HepG2 (cell line): ENCODE data around the gene SLC35F1. TPM values are rescaled to one million over a fixed set of nuclear protein-coding genes. Genes with fewer than 3 reads are reported as not detected.

ENCODE experiments used
- ATAC-seq: fragments of 200-7000 bp; cut with Tn5 transposase; 3 replicates; pipeline ENCODE4 v1.9.1; 2020; ENCODE audit warnings: mild to moderate bottlenecking, moderate library complexity
- BruUV-seq: library from RNA; stranded (reverse); fragments of 400-500 nt; replicated peaks from 2 replicates; lab custom pipeline; 2021; lab: Mats Ljungman, UMichigan
- CTCF ChIA-PET: fragments of 300-600 bp; formaldehyde crosslinking; extraction: SDS; loops from one replicate; lab custom pipeline; 2021; ENCODE audit warnings: low total read pairs, inconsistent platforms, low intra/inter-chr PET ratio; lab: Yijun Ruan, JAX
- POLR2A ChIA-PET: fragments of 350-600 bp; sonication (Branson Sonifier 250); formaldehyde crosslinking; loops from one replicate; lab custom pipeline; 2020; ENCODE audit warnings: antibody characterized with exemption, inconsistent platforms; lab: Yijun Ruan, JAX
- DNase-seq: peaks from one replicate; pipeline ENCODE4 v3.0.0-alpha.2; 2015; ENCODE audit warnings: low spot score
- FAIRE-seq: peaks from 3 replicates; lab custom pipeline; 2011; peaks lifted over from hg19 to GRCh38; lab: Jason Lieb, UNC
- H2AFZ ChIP-seq: one replicate; pipeline ENCODE4 v1.6.1; 2011; ENCODE audit warnings: low read length, inconsistent platforms
- H3K27ac ChIP-seq: fragments of 300-600 bp; 3 replicates; pipeline ENCODE4 v1.8.0; 2011; ENCODE audit warnings: mixed run types, mild to moderate bottlenecking, mixed read lengths, low read length, inconsistent platforms; ENCODE audit not compliant: insufficient read depth; ENCODE audit errors: extremely low read length
- H3K27me3 ChIP-seq, 2 experiments: fragments of 200-600 bp in 1 of 2; 2 replicates in 1 of 2; 3 replicates in 1 of 2; pipeline versions ENCODE4 v1.6.0 to v1.8.0; 2011; ENCODE audit warnings: low read length in 2 of 2, mild to moderate bottlenecking in 2 of 2, moderate library complexity in 2 of 2, inconsistent platforms in 1 of 2; ENCODE audit not compliant: insufficient read depth in 2 of 2, control insufficient read depth in 1 of 2
- H3K36me3 ChIP-seq, 2 experiments: fragments of 200-600 bp in 1 of 2; replicated peaks in 1 of 2; 2 replicates in 1 of 2; 3 replicates in 1 of 2; pipeline versions ENCODE4 v1.5.1 to v1.8.0; 2011; ENCODE audit warnings: low read length in 2 of 2, inconsistent platforms in 1 of 2; ENCODE audit not compliant: insufficient read depth in 2 of 2, control insufficient read depth in 1 of 2
- H3K4me1 ChIP-seq: 2 replicates; pipeline ENCODE4 v1.5.1; 2012; ENCODE audit warnings: low read length, inconsistent platforms; ENCODE audit not compliant: insufficient read depth
- H3K4me2 ChIP-seq: 2 replicates; pipeline ENCODE4 v1.6.0; 2011; ENCODE audit warnings: low read depth, low read length, inconsistent platforms
- H3K4me3 ChIP-seq, 3 experiments: fragments of 200-600 bp in 1 of 3; sonication (generic), shearing (Covaris generic) in 1 of 3; replicated peaks in 1 of 3; 2 replicates each; pipeline ENCODE4 v1.5.1; 2011 to 2016; ENCODE audit warnings: low read length in 3 of 3, inconsistent platforms in 2 of 3, low read depth in 2 of 3, mild to moderate bottlenecking in 2 of 3, control low read depth in 1 of 3, mixed read lengths in 1 of 3; ENCODE audit not compliant: insufficient read depth in 1 of 3
- H3K79me2 ChIP-seq: one replicate; pipeline ENCODE4 v1.6.1; 2011; ENCODE audit warnings: low read length, inconsistent platforms; ENCODE audit not compliant: insufficient read depth
- H3K9ac ChIP-seq: 2 replicates; pipeline ENCODE4 v1.6.0; 2011; ENCODE audit warnings: mild to moderate bottlenecking, low read depth, low read length, inconsistent platforms; ENCODE audit not compliant: insufficient read depth
- H3K9me3 ChIP-seq: 2 replicates; pipeline ENCODE4 v1.5.1; 2012; ENCODE audit warnings: mild to moderate bottlenecking, low read length
- H4K20me1 ChIP-seq: 2 replicates; pipeline ENCODE4 v1.6.0; 2011; ENCODE audit warnings: inconsistent platforms, mild to moderate bottlenecking, low read length, moderate library complexity; ENCODE audit not compliant: insufficient read depth
- ATAD3A ChIP-seq: sonication (generic); formaldehyde crosslinking; IDR thresholded peaks from 2 replicates; pipeline ENCODE4 v1.4.0; 2020; ENCODE audit warnings: missing genetic modification reagents
- HOMEZ ChIP-seq: IDR thresholded peaks from 2 replicates; pipeline ENCODE4 v1.6.1; 2016; ENCODE audit warnings: low read depth
- PAX8 ChIP-seq: sonication (generic); formaldehyde crosslinking; IDR thresholded peaks from 2 replicates; pipeline ENCODE4 v1.8.0; 2022; ENCODE audit warnings: mild to moderate bottlenecking, missing genetic modification reagents, borderline replicate concordance
- ZNF563 ChIP-seq: sonication (generic); formaldehyde crosslinking; IDR thresholded peaks from 2 replicates; pipeline ENCODE4 v1.8.0; 2022; ENCODE audit warnings: mild to moderate bottlenecking, moderate library complexity, missing genetic modification reagents
- ZNF574 ChIP-seq: sonication (generic); formaldehyde crosslinking; IDR thresholded peaks from 2 replicates; pipeline ENCODE4 v1.4.0; 2020; ENCODE audit warnings: missing genetic modification reagents
- ZNF703 ChIP-seq: sonication (generic); formaldehyde crosslinking; IDR thresholded peaks from 2 replicates; pipeline ENCODE4 v1.5.1; 2020; ENCODE audit warnings: missing genetic modification reagents, mild to moderate bottlenecking, moderate library complexity, borderline replicate concordance
- ZNF816 ChIP-seq: sonication (generic); formaldehyde crosslinking; IDR thresholded peaks from 2 replicates; pipeline ENCODE4 v1.8.0; 2022; ENCODE audit warnings: missing genetic modification reagents, mild to moderate bottlenecking, borderline replicate concordance
- WGBS: methylation state at CpG from one replicate; pipeline ENCODE4 v1.1.6; 2017; ENCODE audit warnings: low lambda C conversion rate; 5-methylcytosine and 5-hydroxymethylcytosine counted together
- in situ Hi-C: cut with HindIII; loops from 2 replicates; pipeline ENCODE4 v1.10.0; 2017; ENCODE audit warnings: low pct_unique_long_range_greater_than_20kb; ENCODE audit not compliant: extremely low pct_ligation_motif_present
- intact Hi-C: fragments of 100-400 bp; cut with micrococcal nuclease; formaldehyde crosslinking; loops from one replicate; pipeline ENCODE4 v1.10.0; 2022; ENCODE audit not compliant: unreplicated experiment
- polyA plus RNA-seq, 8 experiments: library from polyadenylated mRNA; depleted of rRNA in 3 of 8; stranded (reverse) in 7 of 8; unstranded in 1 of 8; fragments of >200 nt; fragmentation: Illumina TruSeq in 4 of 8; extraction: Trizol in 4 of 8; gene quantifications; 2 replicates each; pipeline versions ENCODE4 v1.2.1 to v1.2.3, GENCODE V29; 2011 to 2016; ENCODE audit warnings: low read depth in 4 of 8, missing spikeins in 1 of 8, mixed read lengths in 1 of 8; ENCODE audit not compliant: insufficient read depth in 1 of 8
- total RNA-seq, 5 experiments: library from RNA; depleted of rRNA; stranded (reverse); fragments of >200 nt; fragmentation: Illumina TruSeq; extraction: Trizol; gene quantifications; 2 replicates each; pipeline ENCODE4 v1.2.3, GENCODE V29; 2016; ENCODE audit warnings: low read depth in 1 of 5

SLC35F1 gene
- total and polyA plus RNA-seq, 2 of the 13 experiments (the other 11 are each of a cell fraction or from before 2014, with no cell fraction given), result 0.01 TPM; not detected in 1

- WGBS, result 2% methylated on average over 2 of the region's 2 CpGs
- POLR2A ChIA-PET, result no interaction called here
Observed at GRCh38 chr6:118085665-118086064, 178.6 kb downstream of the SLC35F1 start.

More at GRCh38 chr6:118085665-118086064, 178.6 kb downstream of the SLC35F1 start:
- DNase-seq (no peak), ATAC-seq (no peak), FAIRE-seq (no peak)
- Histone ChIP-seq H4K20me1 (no peaks in the 10 kb centered on the region; the same call in 1 of the 2 replicates), H3K79me2 (no peaks in the 10 kb centered on the region), H3K9me3 (peaks cover 8% of the 10 kb centered on the region), H3K27ac (no peak overlapping the region), H3K36me3 (no peaks in the 10 kb centered on the region), H3K9ac (no peak overlapping the region), H3K4me3 (no peak overlapping the region), H3K4me2 (no peak overlapping the region), H3K27me3 (no peaks in the 10 kb centered on the region), H2AFZ (no peak overlapping the region), H3K4me1 (no peaks in the 10 kb centered on the region)
- no TSS peak for BruUV-seq
- CTCF ChIA-PET, result no interaction called here
- intact Hi-C loops, result no loop called here
- TF ChIP-seq ATAD3A (no peak), ZNF816 (CRISPR knock-in tag) (no peak), ZNF574 (no peak), HOMEZ (CRISPR knock-in tag) (no peak), PAX8 (CRISPR knock-in tag) (no peak), ZNF703 (CRISPR knock-in tag) (no peak), ZNF563 (no peak)
- in situ Hi-C loops, result no loop called here
